Fibroblast of peridontal ligament (primary cell): Measurements from ENCODE around the gene PPP1R13L.
"Not testable (repeated sequence)": the region's sequence is repeated elsewhere in the genome, so short reads cannot be mapped to it uniquely, and the experiment has no call there.

Experiments used
- DNase-seq: peaks from one replicate; pipeline ENCODE4 v3.0.0-alpha.2; 2010; ENCODE audit errors: extremely low read depth

Gene PPP1R13L

DNA sequence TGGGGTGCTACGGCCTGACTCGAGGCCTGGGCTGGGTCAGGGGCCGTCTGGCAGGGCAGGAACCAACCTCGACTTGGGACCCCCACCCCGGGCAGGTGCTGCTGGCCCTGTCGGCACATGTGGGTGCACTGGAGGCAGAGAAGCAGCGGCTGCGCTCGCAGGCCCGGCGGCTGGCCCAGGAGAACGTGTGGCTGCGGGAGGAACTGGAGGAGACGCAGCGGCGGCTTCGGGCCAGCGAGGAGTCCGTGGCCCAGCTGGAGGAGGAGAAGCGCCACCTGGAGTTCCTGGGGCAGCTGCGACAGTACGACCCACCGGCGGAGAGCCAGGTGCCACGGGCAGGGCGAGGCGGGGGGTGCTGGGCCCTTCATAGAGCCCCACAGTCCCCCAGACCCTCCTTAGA, 58.4 kb downstream of the PPP1R13L start:
- DNase-seq, result no peak

DNA sequence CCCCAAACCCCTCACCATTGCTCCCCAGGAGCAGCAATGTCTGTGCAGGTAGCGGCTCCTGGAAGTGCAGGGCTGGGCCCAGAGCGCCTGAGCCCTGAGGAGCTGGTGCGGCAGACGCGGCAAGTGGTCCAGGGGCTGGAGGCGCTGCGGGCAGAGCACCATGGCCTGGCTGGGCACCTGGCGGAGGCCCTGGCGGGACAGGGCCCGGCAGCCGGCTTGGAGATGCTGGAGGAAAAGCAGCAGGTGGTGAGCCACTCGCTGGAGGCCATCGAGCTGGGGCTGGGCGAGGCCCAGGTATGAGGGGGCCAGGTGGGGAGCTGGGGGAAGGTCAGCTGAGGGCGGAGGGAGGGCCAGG, 59.4 kb downstream of the PPP1R13L start:
- DNase-seq, result no peak

DNA sequence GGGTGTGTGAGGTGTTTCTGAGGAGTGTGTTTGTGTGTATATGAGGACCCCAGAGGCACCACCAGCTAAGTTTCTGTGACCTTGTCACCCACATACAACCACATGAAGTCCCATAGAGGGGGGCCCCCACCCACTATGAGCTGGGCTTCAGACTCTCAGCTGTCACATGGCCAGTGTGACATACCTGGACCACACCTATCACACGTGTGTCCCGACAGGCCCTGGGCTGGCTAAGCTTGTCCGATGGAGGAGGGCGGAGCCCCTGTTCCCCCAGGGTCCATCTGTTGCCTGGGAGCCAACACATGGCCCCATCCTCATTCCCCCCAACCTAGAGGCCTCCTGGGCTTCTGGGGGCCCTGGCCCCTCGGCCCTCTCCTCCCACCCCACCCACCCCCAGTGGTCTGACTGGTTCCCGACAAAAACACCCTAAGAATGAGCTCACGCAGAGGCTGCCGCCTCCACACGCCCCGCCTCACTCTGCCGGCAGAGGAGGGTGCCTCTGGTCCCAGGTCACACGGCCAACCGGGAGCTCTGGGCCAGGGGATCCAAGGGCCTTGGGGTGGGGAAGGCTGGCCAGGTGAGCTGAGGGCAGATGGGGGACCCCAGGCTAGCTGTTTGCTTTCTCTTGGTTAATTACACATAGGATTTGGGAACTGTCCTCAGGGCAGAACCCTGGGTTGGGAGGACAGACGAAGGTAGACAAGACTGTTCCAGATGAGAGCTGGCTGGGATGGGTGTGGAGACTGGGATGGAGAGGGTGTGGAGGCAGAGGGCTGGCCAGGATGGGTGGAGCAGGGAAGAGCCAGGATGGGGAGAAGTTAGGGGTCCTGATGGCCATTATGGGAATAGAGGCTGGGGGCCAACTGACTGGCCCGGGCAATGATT, 60.0 kb downstream of the PPP1R13L start:
- no peak for DNase-seq

DNA sequence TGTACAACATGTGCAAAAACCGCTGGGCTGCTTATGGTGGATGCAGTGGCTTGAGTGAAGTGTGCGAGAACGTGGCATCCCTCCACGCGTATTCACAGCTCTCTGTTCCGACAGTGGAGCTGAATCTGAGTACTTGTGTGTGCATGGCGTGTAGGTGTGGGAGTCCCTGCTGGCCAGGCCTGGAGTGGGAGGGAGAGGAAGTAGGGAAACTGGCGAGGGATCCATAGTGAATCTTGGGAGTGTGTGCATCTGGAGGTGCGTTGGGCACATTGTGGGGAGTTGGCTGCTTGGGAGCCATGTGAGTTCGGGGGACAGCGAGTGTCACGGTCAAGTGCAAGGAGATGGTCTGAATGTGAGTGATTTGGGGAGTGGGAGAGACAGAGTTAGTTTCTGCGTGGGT, 62.0 kb downstream of the PPP1R13L start:
- no peak for DNase-seq

DNA sequence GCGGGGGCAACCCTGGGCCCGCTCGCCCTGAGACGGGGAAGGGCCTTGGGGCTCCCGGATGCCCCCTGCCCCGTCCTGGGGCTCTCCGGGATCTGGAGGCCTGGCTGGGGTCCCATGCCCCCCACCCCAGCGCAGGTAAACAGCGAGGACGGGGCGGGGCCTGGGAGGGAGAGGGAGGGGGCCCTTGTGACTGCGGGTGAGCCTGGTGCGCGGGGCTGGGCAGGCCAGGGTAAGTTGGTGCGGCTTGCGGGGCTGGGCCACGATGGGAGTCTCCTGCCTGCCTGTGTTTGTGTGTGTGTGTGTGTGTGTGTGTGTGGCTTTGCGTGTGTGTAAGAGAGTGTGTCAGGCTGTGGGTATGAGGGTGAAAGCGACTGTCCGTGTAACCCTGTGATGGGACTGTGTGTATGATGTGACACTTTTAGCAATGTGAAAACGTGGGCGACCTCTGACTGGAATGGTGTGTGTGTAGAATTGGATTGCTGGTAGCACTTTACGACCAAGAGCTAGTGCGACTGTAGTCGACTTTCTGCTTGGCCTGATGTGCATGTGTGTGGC, 63.9 kb downstream of the PPP1R13L start:
- peak; percentile 18 for DNase-seq

DNA sequence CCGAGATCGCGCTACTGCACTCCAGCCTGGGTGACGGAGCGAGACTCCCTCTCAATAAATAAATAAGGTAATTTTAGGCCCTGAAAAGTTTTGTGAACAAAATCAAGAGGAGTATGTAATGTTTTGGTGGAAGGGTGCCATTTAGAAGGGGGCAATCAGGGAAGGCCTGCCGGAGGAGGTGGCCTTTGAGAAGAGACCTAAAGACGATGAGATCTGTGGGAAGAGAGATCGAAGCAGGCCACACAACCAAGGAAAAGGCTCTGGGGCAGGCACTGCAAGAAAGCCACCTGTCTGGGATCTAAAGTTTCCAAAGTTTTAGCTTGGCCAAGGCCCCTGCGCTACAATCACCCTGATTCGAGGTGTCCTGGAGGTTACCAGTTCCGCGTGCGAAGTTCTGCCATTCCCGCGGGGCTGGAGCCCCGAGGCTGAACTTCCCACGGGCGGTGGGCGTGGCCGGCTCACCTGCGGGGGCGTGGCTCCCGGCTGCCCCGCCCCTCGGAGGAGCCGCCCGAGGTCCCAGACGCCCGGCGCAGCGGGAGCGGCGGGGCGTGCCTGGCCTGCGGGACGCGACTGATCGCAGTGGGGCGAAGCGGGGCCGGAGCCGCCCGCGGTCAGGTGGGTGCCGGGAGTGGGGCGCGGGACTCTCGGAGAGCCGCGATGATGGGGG, 64.5 kb downstream of the PPP1R13L start, which contains the start of gene KLC3:
Gene KLC3 (plus strand): TSS at position 519 of the 667 bp plus-strand sequence. CDS start 4,792 bp downstream, outside the sequence.
- DNase-seq, result no peak

DNA sequence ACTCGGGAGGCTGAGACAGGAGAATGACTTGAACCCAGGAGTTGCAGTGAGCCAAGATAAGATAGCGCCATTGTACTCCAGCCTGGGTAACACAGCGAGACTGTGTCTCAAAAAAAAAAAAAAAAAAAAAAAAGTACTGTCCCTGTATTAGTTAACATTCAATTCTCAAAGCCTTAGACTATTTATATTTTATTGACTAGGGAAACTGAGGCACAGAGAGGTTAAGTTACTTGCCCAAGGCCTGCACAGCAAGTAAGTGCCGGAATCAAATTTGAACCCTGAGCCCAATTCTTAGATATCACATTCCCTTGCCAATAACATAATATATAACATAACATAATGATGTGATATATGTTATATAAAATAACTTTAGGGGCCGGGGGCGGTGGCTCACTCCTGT, 65.2 kb downstream of the PPP1R13L start:
- DNase-seq, result no peak

DNA sequence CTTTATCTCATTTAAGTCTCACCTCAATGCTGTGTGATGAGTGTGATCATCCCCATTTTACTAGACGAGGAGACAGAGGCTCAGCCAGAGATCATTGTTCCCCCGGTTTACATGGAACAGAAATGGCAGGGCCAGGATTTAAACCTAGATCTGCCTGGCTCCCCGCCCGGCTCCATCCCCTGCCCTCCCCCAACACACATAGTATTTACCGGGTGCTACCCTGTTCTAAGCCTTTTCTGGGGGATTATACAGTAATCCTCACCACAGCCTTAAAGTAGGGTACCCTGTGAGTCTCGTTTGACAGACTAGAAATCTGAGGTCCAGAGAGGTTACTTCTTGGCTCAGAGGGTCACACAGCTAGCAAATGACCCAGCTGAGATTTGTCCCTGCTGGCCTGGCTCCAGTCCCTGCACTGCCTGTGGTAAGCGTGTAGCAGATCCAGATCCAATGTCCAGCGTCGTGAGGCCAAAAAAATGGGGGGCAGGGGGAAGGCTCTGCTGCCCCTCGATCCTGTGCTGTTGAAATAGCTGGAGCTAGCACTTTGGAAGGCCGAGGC, 68.1 kb downstream of the PPP1R13L start:
- DNase-seq, result no peak

DNA sequence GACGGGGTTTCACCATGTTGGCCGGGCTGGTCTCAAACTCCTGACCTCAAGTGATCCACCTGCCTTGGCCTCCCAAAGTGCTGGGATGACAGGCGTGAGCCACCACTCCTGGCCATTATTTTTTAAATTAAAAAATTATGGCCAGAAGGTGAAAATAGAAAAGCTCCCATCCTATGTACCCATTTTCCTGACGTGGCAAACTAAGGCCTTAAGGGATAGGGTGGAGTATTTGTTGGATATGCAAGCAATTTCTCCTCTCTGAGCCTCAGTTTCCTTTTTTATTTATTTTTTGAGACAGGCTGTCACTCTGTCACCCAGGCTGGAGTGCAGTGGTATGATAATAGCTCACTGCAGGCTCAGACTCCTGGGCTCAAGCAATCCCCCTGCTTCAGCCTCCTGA, 70.0 kb downstream of the PPP1R13L start:
- DNase-seq, result not testable (repeated sequence)

DNA sequence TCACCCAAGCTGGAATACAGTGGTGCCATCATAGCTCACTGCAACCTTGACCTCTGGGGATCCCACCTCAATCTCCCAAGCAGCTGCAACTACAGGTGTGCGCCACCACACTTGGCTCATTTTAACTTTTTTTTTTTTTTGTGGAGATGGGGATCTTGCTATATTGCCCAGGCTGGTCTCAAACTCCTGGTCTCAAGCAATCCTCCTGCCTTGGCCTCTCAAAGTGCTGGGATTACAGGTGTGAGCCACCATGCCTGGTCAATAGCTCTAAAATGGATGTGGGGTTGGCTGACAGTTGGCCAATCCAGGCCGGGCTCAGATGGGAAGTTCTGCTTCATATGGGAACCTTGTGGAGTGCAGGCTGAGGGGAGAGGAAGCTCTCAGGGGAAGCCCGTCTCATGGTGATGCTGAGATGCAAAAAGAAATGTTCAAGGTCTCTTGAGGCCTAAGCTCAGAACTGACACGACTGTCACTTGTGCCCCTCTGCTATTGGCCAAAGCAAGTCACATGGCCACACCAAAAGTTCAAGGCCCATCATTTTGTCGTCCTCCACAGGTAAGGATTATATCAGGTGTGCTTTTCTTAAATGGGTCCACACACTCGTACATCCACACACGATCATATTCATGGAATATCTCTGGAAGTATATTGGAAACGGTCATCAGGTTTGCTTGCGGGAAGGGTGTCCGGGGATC, 71.1 kb downstream of the PPP1R13L start:
- DNase-seq, result no peak

DNA sequence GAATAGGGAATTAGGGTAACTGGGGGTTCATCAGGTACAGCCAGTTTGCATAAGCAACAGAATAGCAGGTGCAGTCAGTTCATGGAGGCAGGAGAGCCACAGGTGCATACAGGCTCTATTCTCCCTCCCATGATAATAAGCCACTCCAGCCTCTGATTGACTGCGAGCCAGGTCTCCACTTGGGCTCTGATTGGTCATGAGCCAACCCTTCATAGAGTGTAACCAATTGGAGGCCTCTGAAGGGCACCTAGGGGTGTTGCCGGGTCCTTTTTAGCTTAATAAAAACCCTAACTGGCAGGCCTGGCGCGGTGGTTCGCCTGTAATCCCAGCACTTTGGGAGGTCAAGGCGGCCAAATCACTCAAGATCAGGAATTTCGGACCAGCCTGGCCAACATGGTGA, 73.5 kb downstream of the PPP1R13L start:
- DNase-seq, result no peak
